ENCODE measurements around the gene ANKRD66.
A peak's percentile ranks its signal among the peaks of the same experiment; 100 is the strongest.

ANKRD66 gene

DNA sequence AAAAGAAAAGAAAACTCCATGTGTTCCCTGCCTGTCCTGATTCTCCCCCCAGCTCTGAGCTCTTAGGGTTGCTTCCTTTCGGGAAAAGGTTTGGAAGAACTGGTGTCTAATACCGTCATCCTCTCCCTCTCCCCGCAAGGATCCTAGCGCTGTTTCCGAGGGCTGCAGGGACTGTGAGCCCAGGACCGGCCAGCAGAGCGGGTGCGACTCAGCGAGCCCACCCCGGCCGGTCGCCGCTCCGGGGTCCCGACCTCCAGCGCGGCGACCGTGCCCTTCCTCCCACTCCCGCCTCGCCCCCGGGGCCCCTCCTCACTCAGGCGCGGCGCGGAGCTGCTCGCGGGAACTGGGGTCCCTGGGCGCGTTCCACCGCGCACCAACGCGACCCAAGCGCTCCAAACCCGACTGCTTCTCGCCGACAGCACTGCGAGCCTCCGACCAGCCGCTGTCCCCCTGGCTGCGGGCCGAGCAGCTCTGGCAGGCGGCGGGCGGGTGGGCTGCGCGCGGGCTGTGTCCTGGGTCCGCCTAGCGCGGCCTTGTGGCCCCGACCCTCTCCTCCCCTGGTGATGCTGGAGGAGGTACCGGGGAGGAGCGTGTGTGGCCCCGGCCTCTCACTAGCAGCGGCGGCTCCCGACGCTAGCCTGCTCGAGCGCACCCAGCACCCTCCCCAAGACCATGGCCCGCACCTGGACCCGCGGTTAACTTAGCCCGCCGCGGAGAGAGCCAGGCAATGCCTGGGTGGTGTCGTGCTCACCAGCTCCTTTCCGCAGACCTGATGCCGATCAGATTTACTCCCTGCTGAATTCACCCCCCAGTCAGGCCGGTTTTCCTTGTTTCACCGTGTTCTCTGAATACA is 11.6 kb upstream of the ANKRD66 start, which contains the start of gene PLA2G7 (continued):
- TF ChIP-seq ZSCAN16 (tag by site-specific recombination; IDR thresholded peaks at IDR 0.05) (0 out of 2 replicates have a peak, but pooled peaks have one; percentile 21), ZNF658 (tag by site-specific recombination; IDR thresholded peaks at IDR 0.05) (no peak), ZNF843 (tag by site-specific recombination; IDR thresholded peaks at IDR 0.05) (no peak), ZNF140 (tag by site-specific recombination; IDR thresholded peaks at IDR 0.05) (no peak), HOXD13 (CRISPR knock-in tag; IDR thresholded peaks at IDR 0.05; ENCODE audit: borderline replicate concordance) (no peak), KLF16 (tag by site-specific recombination; IDR thresholded peaks at IDR 0.05) (no peak; the same call in 1 of the 2 replicates), ZNF514 (tag by site-specific recombination; IDR thresholded peaks at IDR 0.05) (no peak), ZNF416 (tag by site-specific recombination; IDR thresholded peaks at IDR 0.05) (no peak), ZNF785 (tag by site-specific recombination; IDR thresholded peaks at IDR 0.05) (no peak), ZNF571 (tag by site-specific recombination; IDR thresholded peaks at IDR 0.05) (no peak), ZSCAN23 (tag by site-specific recombination; IDR thresholded peaks at IDR 0.05) (no peak), ZNF302 (tag by site-specific recombination; IDR thresholded peaks at IDR 0.05; ENCODE audit: low read depth) (no peak), ZNF768 (tag by site-specific recombination; IDR thresholded peaks at IDR 0.05) (no peak), ZNF830 (tag by site-specific recombination; IDR thresholded peaks at IDR 0.05; ENCODE audit: low read depth) (no peak), ZNF521 (tag by site-specific recombination; IDR thresholded peaks at IDR 0.05) (no peak), ZFHX2 (tag by site-specific recombination; conservative IDR thresholded peaks at IDR 0.05) (0 out of 2 replicates have a peak, but pooled peaks have one; percentile 7), ZNF341 (tag by site-specific recombination; IDR thresholded peaks at IDR 0.05; ENCODE audit: low read depth) (peak; percentile 72)
- TF ChIP-seq, protein P1, sequence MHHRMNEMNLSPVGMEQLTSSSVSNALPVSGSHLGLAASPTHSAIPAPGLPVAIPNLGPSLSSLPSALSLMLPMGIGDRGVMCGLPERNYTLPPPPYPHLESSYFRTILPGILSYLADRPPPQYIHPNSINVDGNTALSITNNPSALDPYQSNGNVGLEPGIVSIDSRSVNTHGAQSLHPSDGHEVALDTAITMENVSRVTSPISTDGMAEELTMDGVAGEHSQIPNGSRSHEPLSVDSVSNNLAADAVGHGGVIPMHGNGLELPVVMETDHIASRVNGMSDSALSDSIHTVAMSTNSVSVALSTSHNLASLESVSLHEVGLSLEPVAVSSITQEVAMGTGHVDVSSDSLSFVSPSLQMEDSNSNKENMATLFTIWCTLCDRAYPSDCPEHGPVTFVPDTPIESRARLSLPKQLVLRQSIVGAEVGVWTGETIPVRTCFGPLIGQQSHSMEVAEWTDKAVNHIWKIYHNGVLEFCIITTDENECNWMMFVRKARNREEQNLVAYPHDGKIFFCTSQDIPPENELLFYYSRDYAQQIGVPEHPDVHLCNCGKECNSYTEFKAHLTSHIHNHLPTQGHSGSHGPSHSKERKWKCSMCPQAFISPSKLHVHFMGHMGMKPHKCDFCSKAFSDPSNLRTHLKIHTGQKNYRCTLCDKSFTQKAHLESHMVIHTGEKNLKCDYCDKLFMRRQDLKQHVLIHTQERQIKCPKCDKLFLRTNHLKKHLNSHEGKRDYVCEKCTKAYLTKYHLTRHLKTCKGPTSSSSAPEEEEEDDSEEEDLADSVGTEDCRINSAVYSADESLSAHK (tag by site-specific recombination; IDR thresholded peaks at IDR 0.05): peak; percentile 7; the same call in 1 of the 2 replicates
- TF ChIP-seq, protein P2, sequence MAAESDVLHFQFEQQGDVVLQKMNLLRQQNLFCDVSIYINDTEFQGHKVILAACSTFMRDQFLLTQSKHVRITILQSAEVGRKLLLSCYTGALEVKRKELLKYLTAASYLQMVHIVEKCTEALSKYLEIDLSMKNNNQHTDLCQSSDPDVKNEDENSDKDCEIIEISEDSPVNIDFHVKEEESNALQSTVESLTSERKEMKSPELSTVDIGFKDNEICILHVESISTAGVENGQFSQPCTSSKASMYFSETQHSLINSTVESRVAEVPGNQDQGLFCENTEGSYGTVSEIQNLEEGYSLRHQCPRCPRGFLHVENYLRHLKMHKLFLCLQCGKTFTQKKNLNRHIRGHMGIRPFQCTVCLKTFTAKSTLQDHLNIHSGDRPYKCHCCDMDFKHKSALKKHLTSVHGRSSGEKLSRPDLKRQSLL (tag by site-specific recombination; IDR thresholded peaks at IDR 0.05): 0 out of 2 replicates have a peak, but pooled peaks have one; percentile 7
- TF ChIP-seq, protein P3, sequence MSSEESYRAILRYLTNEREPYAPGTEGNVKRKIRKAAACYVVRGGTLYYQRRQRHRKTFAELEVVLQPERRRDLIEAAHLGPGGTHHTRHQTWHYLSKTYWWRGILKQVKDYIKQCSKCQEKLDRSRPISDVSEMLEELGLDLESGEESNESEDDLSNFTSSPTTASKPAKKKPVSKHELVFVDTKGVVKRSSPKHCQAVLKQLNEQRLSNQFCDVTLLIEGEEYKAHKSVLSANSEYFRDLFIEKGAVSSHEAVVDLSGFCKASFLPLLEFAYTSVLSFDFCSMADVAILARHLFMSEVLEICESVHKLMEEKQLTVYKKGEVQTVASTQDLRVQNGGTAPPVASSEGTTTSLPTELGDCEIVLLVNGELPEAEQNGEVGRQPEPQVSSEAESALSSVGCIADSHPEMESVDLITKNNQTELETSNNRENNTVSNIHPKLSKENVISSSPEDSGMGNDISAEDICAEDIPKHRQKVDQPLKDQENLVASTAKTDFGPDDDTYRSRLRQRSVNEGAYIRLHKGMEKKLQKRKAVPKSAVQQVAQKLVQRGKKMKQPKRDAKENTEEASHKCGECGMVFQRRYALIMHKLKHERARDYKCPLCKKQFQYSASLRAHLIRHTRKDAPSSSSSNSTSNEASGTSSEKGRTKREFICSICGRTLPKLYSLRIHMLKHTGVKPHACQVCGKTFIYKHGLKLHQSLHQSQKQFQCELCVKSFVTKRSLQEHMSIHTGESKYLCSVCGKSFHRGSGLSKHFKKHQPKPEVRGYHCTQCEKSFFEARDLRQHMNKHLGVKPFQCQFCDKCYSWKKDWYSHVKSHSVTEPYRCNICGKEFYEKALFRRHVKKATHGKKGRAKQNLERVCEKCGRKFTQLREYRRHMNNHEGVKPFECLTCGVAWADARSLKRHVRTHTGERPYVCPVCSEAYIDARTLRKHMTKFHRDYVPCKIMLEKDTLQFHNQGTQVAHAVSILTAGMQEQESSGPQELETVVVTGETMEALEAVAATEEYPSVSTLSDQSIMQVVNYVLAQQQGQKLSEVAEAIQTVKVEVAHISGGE (tag by site-specific recombination; conservative IDR thresholded peaks at IDR 0.05; ENCODE audit: low read depth): no peak
- TF ChIP-seq, protein P4, sequence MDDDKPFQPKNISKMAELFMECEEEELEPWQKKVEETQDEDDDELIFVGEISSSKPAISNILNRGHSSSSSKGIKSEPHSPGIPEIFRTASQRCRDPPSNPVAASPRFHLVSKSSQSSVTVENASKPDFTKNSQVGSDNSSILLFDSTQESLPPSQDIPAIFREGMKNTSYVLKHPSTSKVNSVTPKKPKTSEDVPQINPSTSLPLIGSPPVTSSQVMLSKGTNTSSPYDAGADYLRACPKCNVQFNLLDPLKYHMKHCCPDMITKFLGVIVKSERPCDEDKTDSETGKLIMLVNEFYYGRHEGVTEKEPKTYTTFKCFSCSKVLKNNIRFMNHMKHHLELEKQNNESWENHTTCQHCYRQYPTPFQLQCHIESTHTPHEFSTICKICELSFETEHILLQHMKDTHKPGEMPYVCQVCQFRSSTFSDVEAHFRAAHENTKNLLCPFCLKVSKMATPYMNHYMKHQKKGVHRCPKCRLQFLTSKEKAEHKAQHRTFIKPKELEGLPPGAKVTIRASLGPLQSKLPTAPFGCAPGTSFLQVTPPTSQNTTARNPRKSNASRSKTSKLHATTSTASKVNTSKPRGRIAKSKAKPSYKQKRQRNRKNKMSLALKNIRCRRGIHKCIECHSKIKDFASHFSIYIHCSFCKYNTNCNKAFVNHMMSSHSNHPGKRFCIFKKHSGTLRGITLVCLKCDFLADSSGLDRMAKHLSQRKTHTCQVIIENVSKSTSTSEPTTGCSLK (tag by site-specific recombination; IDR thresholded peaks at IDR 0.05): no peak
- TF ChIP-seq, protein P5, sequence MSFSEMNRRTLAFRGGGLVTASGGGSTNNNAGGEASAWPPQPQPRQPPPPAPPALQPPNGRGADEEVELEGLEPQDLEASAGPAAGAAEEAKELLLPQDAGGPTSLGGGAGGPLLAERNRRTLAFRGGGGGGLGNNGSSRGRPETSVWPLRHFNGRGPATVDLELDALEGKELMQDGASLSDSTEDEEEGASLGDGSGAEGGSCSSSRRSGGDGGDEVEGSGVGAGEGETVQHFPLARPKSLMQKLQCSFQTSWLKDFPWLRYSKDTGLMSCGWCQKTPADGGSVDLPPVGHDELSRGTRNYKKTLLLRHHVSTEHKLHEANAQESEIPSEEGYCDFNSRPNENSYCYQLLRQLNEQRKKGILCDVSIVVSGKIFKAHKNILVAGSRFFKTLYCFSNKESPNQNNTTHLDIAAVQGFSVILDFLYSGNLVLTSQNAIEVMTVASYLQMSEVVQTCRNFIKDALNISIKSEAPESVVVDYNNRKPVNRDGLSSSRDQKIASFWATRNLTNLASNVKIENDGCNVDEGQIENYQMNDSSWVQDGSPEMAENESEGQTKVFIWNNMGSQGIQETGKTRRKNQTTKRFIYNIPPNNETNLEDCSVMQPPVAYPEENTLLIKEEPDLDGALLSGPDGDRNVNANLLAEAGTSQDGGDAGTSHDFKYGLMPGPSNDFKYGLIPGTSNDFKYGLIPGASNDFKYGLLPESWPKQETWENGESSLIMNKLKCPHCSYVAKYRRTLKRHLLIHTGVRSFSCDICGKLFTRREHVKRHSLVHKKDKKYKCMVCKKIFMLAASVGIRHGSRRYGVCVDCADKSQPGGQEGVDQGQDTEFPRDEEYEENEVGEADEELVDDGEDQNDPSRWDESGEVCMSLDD (tag by site-specific recombination; IDR thresholded peaks at IDR 0.05): no peak
